ENCODE measurements around the gene ZNF484.
"Not testable (repeated sequence)": the region's sequence is repeated elsewhere in the genome, so short reads cannot be mapped to it uniquely, and the experiment has no call there.

Gene ZNF484

DNA sequence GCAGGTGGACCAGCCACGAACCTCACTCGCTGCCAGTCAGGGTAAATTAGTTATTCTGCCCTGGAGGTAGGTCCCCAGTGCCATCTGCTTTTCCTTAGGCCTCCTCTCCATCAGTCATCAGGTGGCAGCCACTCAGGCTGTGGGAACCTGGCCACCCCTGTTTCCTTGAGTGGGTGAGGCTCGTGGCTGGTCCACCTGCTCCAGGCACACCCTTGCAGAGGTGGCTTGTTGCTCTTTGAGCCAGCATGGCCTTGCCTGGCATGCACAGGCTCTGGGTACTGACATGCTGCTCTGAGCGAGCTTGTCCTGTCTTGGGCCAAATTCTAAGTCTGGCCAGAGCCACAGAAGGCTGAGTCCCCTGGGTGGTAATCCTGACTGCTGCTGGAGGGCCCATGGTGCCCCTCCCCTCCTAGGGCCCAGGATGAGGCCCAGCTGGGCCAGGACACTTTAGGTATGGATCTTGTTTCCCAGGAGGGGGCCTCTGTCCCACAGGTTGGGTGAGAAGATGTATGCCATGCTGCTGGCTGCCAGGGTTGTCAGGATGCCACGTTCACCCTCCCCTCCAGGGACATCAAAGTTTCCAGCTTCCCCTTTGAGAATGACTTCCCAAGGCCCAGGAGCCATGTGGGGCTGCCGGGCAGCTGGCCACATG is 17.0 kb upstream of the ZNF484 start:
- TF ChIP-seq CTCF (conservative IDR thresholded peaks at IDR 0.05) (no peak), ZFX (IDR thresholded peaks at IDR 0.05) (no peak)

GRCh38 chr9:92893916-92894610 is 16.2 kb upstream of the ZNF484 start:
- not testable (repeated sequence) for H3K27ac ChIP-seq

More for the DNA sequence above, 17.0 kb upstream of the ZNF484 start:
- no peak overlapping the region for H3K27ac ChIP-seq

GRCh38 chr9:92892276-92892675 is 14.4 kb upstream of the ZNF484 start:
- H3K27ac ChIP-seq, result not testable (repeated sequence)

GRCh38 chr9:92890761-92891160 is 12.9 kb upstream of the ZNF484 start:
- H3K27ac ChIP-seq, result no peak overlapping the region
- TF ChIP-seq ZFX (IDR thresholded peaks at IDR 0.05), result no peak
- no peak for TF ChIP-seq CTCF (conservative IDR thresholded peaks at IDR 0.05)

DNA sequence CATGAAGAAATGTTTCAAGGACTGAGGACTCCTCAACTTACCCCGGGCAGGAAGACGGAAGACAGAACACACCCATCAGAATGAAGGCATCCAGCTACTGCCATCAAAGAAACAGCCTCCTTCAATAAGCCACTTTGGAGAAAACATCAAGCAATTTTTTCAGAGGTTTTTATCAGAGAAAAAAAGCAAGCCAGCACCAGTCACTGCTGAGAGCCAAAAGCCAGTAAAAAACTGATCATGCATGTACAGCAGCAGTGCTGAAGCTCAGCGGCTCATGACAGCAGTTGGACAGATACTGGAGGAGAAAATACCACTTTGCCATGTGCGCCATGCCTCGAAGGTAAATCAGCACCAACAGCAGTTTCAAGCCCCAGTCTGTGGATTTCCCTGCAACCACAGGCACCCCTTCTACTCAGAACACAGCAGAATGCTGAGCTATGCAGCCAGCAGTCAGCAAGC is 10.1 kb upstream of the ZNF484 start:
- TF ChIP-seq CTCF (conservative IDR thresholded peaks at IDR 0.05), result no peak
- no peak for TF ChIP-seq ZFX (IDR thresholded peaks at IDR 0.05)

GRCh38 chr9:92886846-92887610 is 9.2 kb upstream of the ZNF484 start:
- not testable (repeated sequence) for H3K27ac ChIP-seq

More for the DNA sequence above, 10.1 kb upstream of the ZNF484 start:
- no peak overlapping the region for H3K27ac ChIP-seq

GRCh38 chr9:92883666-92884405 is 6.0 kb upstream of the ZNF484 start:
- not testable (repeated sequence) for H3K27ac ChIP-seq

DNA sequence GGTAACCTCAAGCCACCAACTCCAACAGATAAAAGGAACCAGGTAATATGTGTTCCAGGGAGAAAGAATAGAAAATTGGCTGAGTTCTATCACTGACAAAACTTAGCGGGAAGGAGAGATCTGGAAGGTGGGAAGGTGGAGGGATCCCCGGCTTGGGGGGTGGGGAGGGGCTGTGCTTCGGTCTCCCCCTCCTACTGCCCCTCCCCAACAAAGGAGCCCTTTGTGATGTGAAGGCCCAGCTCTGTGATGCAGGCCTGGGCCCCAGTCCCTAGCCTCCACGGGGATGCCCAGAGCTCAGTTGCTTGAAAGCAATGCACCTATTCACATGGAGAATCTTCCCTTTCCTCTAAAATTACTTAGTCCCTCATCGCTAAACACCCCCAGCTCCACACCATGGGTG is 4.4 kb upstream of the ZNF484 start:
- TF ChIP-seq CTCF (conservative IDR thresholded peaks at IDR 0.05) (no peak), ZFX (IDR thresholded peaks at IDR 0.05) (no peak)
- no peak overlapping the region for H3K27ac ChIP-seq

GRCh38 chr9:92875373-92875772 is 2.5 kb downstream of the ZNF484 start:
- no peak overlapping the region for H3K27ac ChIP-seq
- TF ChIP-seq ZFX (IDR thresholded peaks at IDR 0.05), result no peak
- TF ChIP-seq CTCF (conservative IDR thresholded peaks at IDR 0.05), result no peak

Data from C4-2B (cell line).